HG02610 (cell line): ENCODE data around the gene DPEP2.

Source experiments
- ATAC-seq: cut with Tn5 transposase; IDR thresholded peaks from one replicate; pipeline ENCODE4 v1.9.1; 2021; ENCODE audit warnings: mild to moderate bottlenecking, moderate library complexity; ENCODE audit not compliant: unreplicated experiment

DPEP2 gene

DNA sequence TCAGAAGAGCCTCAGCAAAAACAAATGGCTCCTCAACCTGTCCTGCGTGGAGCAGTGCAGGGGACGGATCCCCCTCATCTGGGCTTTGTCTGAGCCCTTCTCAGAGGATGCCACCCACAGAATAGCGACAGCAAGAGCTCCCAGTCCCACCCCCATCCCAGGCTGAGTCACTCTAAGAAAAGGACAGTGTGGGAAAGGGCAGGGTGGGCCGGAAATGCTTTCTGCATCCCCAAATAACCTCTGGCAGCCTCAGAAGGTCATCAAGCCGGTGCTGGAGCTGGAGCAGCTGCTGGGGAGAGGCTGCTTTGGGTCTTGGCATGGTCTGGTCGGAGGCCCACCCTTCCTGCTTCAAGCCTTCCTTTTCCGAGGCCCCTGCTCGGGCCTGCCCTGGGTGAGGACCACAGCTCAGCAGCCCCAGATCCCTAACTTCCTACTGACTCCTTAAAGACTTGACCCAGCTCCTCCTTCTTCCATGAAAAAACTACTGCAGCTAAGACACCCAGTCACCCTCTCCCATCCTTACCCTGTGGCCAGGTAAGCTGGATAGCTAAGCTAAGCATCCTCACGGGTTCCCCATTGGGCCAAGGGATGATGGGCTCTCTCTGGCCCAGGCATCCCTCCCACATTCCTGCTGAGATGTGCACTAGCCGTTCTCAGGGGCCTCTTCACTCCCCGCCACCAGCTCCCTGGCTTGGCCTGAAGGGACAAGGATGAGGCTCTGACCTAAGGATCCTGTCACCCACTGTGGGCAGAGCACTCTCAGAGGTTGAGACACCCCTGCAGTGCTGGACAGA, 39.6 kb downstream of the DPEP2 start:
- ATAC-seq = no peak

GRCh38 chr16:67957622-67958021, 41.7 kb downstream of the DPEP2 start:
- no peak for ATAC-seq

DNA sequence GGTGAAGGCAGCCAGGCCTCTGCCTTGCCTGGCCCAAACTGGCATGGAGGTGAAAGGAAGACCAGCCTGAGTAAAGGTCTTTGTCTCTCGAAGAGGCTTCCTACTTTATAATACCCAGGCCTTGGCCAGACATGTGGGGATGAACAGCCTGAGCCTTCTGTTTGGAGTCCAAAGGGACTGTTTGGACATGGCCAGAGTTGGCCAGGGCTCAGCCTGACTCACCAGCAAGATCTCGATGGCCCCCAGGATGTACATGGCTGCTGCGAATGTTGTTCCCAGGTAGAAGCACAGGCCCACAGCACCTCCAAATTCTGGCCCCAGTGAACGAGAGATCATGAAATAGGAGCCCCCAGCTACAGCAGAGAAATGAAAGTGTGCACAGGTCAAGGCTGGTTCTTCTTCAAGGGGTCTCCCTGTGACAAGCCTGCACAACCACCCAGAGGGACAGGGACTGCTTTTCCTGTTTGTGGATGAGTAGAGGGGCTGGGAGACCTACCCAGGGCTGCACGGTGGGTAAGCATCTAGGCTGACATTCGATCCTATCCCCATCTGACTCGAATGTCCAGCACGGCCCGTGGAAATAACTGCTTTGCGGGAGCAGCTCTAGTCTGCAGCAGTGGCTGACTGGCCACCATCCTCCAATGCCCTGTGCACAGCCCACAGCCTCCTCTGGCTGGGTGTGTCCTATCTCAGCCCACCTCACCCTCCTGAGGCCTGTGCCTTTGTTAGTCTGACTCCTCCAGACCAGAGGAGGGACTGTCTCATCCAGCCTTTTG, 44.7 kb downstream of the DPEP2 start:
- ATAC-seq = no peak

- ATAC-seq = no peak
Measured at GRCh38 chr16:67953641-67954375, 45.5 kb downstream of the DPEP2 start.

- no peak for ATAC-seq
Measured at GRCh38 chr16:67951485-67951884, 47.8 kb downstream of the DPEP2 start.

GRCh38 chr16:67950335-67950843, 48.9 kb downstream of the DPEP2 start:
- ATAC-seq = no peak

GRCh38 chr16:67949645-67950044, 49.6 kb downstream of the DPEP2 start:
- no peak for ATAC-seq

DNA sequence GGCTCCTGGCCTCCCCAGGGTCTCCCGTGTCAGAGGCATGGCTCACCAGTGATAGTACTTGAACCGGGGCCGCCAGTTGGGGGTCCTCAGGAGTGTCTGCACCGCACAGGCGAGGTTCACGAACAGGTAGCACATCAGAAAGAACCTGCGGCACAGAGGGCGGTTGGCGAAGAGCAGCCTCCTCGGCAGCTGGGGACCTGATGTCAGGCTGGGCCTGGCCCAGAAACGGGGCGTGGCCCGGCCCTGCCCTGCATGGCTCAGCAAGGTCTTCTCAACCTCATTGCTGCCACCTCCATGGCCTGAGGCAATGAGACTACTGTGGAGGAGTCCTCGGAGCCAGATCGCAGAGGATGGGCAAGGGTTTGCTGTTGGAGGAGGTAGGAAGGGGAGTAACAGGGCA, 51.3 kb downstream of the DPEP2 start:
- no peak for ATAC-seq

GRCh38 chr16:67946966-67947558, 52.2 kb downstream of the DPEP2 start:
- ATAC-seq = no peak

GRCh38 chr16:67946128-67946569, 53.1 kb downstream of the DPEP2 start:
- no peak for ATAC-seq

DNA sequence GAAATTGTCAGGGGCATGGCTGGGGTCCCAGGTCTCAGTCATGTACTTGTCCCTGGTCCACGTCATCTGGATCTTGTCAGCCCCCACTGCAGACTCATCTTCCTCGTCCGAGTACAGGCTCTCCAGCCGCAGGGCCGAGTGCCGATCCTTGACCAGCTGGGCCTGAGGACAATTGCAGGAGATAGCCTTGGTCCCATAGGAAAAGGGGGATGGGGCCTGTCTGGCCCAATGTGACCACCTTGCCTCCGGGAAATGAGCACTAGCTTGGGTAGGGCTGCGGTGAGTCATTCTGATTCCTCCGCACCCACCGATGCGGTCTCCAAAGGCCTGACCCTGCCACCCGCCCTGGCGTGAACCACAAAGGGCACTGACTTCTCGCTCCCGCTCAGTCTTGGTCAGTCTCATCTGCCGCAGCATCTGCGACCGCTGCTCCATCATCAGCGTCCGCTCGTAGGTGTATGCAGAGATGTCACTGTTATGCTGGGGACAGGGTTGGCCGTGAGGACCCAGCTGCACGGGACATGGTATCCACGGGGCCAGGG, 53.8 kb downstream of the DPEP2 start:
- ATAC-seq = no peak

DNA sequence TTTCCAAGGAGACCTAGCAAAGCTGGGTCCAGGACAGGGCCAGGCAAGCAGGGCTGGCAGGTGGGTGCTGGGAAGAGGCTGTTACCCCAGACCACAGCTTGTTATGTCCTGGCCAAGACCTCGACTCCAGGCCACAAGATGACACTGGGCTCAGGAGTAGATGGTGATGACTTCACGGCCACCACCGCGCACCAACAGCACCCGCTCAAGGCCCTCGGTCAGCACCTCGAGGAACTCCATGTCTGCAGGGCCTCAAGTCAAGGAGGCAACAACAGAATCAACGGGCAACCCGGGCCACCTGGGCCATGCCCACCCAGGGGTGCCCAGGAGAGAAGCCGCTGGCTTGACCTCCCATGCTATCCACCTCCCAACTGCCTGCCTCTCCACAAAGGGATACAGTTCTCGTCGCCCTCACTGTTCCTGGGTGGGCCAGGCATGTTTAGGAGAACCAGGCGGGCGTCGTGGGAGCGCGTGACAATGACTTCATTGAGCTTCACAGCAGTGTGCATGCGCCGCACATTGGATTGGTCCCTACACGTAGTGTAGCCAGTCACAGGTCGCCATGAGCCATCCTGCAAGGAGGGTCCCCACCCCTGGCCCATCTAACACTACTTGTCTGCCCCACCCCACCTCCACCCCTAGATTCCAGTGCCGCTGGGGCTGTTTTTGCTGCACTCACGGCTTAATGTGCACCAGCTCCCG, 54.4 kb downstream of the DPEP2 start:
- ATAC-seq = no peak

- ATAC-seq = no peak
Measured at GRCh38 chr16:67943619-67944504, 55.4 kb downstream of the DPEP2 start, which contains the start of gene LCAT. Gene LCAT, minus strand, starts transcription at chr16:67944120. Its CDS starts 19 bp downstream, at chr16:67944101.

DNA sequence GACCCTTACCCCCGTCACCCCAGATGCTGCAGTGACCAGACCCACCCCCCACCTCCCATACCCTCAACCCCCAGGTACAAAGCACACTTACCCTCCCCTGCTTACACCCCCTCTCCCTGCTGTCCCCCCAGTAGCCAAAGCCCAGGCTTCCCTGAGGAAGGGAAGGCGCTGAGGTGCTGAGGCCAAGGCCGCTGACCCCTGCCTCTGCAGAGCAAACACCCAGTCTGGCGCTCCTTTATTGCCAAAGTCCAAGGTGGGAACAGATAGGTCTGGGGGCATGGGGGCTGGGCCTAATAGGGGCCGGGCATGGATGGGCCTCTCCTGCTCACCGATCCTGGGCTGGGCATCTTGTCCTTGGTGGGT, 56.0 kb downstream of the DPEP2 start:
- ATAC-seq = no peak

- no peak for ATAC-seq
Measured at GRCh38 chr16:67942510-67943255, 56.6 kb downstream of the DPEP2 start.

GRCh38 chr16:67942200-67942509, 57.1 kb downstream of the DPEP2 start:
- ATAC-seq = no peak

GRCh38 chr16:67941469-67942199, 57.6 kb downstream of the DPEP2 start:
- ATAC-seq = no peak
